GM12891 (cell line): ENCODE measurements around the gene VWA3B.

Experiments
- DNase-seq: peaks from one replicate; pipeline ENCODE4 v3.0.0; 2011; ENCODE audit warnings: low spot score; ENCODE audit not compliant: insufficient read length
- FAIRE-seq: peaks from 2 replicates; lab custom pipeline; 2011; peaks lifted over from hg19 to GRCh38; lab: Jason Lieb, UNC
- PAX5 ChIP-seq: IDR thresholded peaks from 2 replicates; pipeline ENCODE4 v1.6.1; 2011; ENCODE audit warnings: low read length, moderate library complexity, mild to moderate bottlenecking; ENCODE audit not compliant: insufficient read depth, severe bottlenecking
- POLR2A ChIP-seq: IDR thresholded peaks from 2 replicates; pipeline ENCODE4 v1.6.1; 2011; ENCODE audit warnings: low read depth, low read length, control low read depth
- POLR2AphosphoS5 ChIP-seq: IDR thresholded peaks from 2 replicates; pipeline ENCODE4 v1.6.1; 2011; ENCODE audit warnings: low read depth, low read length, control low read depth
- POU2F2 ChIP-seq: IDR thresholded peaks from 2 replicates; pipeline ENCODE4 v1.6.1; 2011; ENCODE audit warnings: low read depth, mild to moderate bottlenecking, control low read depth, low read length, moderate library complexity
- SPI1 ChIP-seq: IDR thresholded peaks from 2 replicates; pipeline ENCODE4 v1.6.1; 2011; ENCODE audit warnings: low read depth, low read length, control low read depth
- TAF1 ChIP-seq: IDR thresholded peaks from 2 replicates; pipeline ENCODE4 v1.6.1; 2011; ENCODE audit warnings: low read depth, low read length, control low read depth

The VWA3B gene

GRCh38 chr2:98084869-98085238 is 2.1 kb upstream of the VWA3B start:
- no peak for FAIRE-seq
- no peak for TF ChIP-seq POLR2A
- TF ChIP-seq TAF1 = no peak
- no peak for TF ChIP-seq SPI1
- TF ChIP-seq POLR2AphosphoS5 = no peak
- no peak for TF ChIP-seq POU2F2
- DNase-seq = no peak

- TF ChIP-seq SPI1 (no peak), POLR2AphosphoS5 (no peak), PAX5 (no peak), POLR2A (no peak), POU2F2 (no peak), TAF1 (no peak)
- FAIRE-seq (peak; percentile 50), DNase-seq (no peak)
Measured at GRCh38 chr2:98085649-98086048, 1.3 kb upstream of the VWA3B start.

GRCh38 chr2:98087447-98088020 is 567 bp downstream of the VWA3B start:
- no peak for TF ChIP-seq PAX5
- TF ChIP-seq TAF1 = no peak
- TF ChIP-seq POU2F2 = no peak
- no peak for TF ChIP-seq POLR2A
- TF ChIP-seq SPI1 = no peak
- TF ChIP-seq POLR2AphosphoS5 = no peak
- FAIRE-seq (no peak), DNase-seq (no peak)

GRCh38 chr2:98088261-98088660 is 1.3 kb downstream of the VWA3B start:
- no peak for TF ChIP-seq POLR2AphosphoS5
- TF ChIP-seq TAF1 = no peak
- TF ChIP-seq POLR2A = no peak
- TF ChIP-seq POU2F2 = no peak
- no peak for TF ChIP-seq PAX5
- peak; percentile 91 for TF ChIP-seq SPI1
- FAIRE-seq = peak; percentile 26

GRCh38 chr2:98089941-98090340 is 3.0 kb downstream of the VWA3B start:
- DNase-seq = no peak

More at GRCh38 chr2:98088261-98088660, 1.3 kb downstream of the VWA3B start:
- DNase-seq = no peak

GRCh38 chr2:98090951-98091350 is 4.0 kb downstream of the VWA3B start:
- no peak for FAIRE-seq
- TF ChIP-seq POLR2AphosphoS5 = no peak
- TF ChIP-seq SPI1 = no peak
- TF ChIP-seq TAF1 = no peak
- no peak for TF ChIP-seq POU2F2
- DNase-seq = no peak

More at GRCh38 chr2:98089941-98090340, 3.0 kb downstream of the VWA3B start:
- TF ChIP-seq PAX5 (no peak), POU2F2 (no peak), SPI1 (no peak), POLR2AphosphoS5 (no peak), POLR2A (no peak), TAF1 (no peak)
- no peak for FAIRE-seq

GRCh38 chr2:98091738-98092137 is 4.8 kb downstream of the VWA3B start:
- FAIRE-seq = no peak
- TF ChIP-seq POLR2AphosphoS5 (no peak), POU2F2 (no peak), SPI1 (no peak), POLR2A (no peak), TAF1 (no peak), PAX5 (no peak)
- no peak for DNase-seq

GRCh38 chr2:98093146-98093545 is 6.2 kb downstream of the VWA3B start:
- no peak for DNase-seq
- peak; percentile 56 for FAIRE-seq
- TF ChIP-seq PAX5 (no peak), TAF1 (no peak), POLR2AphosphoS5 (no peak), SPI1 (no peak), POLR2A (no peak), POU2F2 (no peak)

- DNase-seq = no peak
- no peak for TF ChIP-seq SPI1
- no peak for TF ChIP-seq TAF1
- no peak for TF ChIP-seq POLR2A
- TF ChIP-seq POLR2AphosphoS5 = no peak
- no peak for TF ChIP-seq POU2F2
- TF ChIP-seq PAX5 = no peak
- FAIRE-seq = no peak
Measured at GRCh38 chr2:98093611-98094010, 6.6 kb downstream of the VWA3B start.
